CD4-positive, alpha-beta T cell (primary cell): ENCODE results near the gene CST11. TPM values are rescaled to one million over a fixed set of nuclear protein-coding genes. Genes with fewer than 3 reads are reported as not detected.

Experiments
- ATAC-seq: fragments of 200-7000 bp; cut with Tn5 transposase; one replicate; pipeline ENCODE4 v1.10.0; 2022; ENCODE audit warnings: mild to moderate bottlenecking; ENCODE audit not compliant: poor library complexity
- CTCF ChIA-PET: fragments of 350-600 bp; sonication (Branson Sonifier 250); formaldehyde crosslinking; loops from one replicate; lab custom pipeline; 2021; ENCODE audit warnings: antibody characterized with exemption, inconsistent platforms; lab: Charles Lee
- POLR2A ChIA-PET: fragments of 350-600 bp; sonication (Branson Sonifier 250); formaldehyde crosslinking; loops from one replicate; lab custom pipeline; 2021; ENCODE audit warnings: antibody characterized with exemption, inconsistent platforms; lab: Charles Lee
- DNase-seq, 14 experiments: peaks; one replicate each; pipeline ENCODE4 v3.0.0-alpha.2; 2013 to 2020; ENCODE audit warnings: mixed read lengths in 2 of 14
- H3K27ac ChIP-seq, 2 donors: one replicate each; pipeline versions ENCODE4 v1.5.1 to v1.7.0; 2013; ENCODE audit warnings: low read length in 2 of 2, low read depth in 1 of 2, mild to moderate bottlenecking in 1 of 2
- H3K27me3 ChIP-seq, 2 experiments: 1 replicate in 1 of 2; 2 replicates in 1 of 2; pipeline versions ENCODE4 v1.6.1 to v1.7.0; 2013; ENCODE audit warnings: low read length in 2 of 2, control low read depth in 1 of 2, mild to moderate bottlenecking in 1 of 2, moderate library complexity in 1 of 2; ENCODE audit not compliant: insufficient read depth in 2 of 2, control insufficient read depth in 1 of 2
- H3K36me3 ChIP-seq: one replicate; pipeline ENCODE4 v1.6.1; 2013; ENCODE audit warnings: low read length, control low read depth; ENCODE audit not compliant: insufficient read depth
- H3K4me1 ChIP-seq: one replicate; pipeline ENCODE4 v1.6.1; 2013; ENCODE audit warnings: low read length, control low read depth; ENCODE audit not compliant: insufficient read depth
- H3K4me3 ChIP-seq: one replicate; pipeline ENCODE4 v1.5.1; 2013; ENCODE audit warnings: mild to moderate bottlenecking, low read length, moderate library complexity
- H3K9me3 ChIP-seq, 2 experiments: 1 replicate in 1 of 2; 2 replicates in 1 of 2; pipeline versions ENCODE4 v1.6.1 to v1.7.0; 2013; ENCODE audit warnings: low read length in 2 of 2, mild to moderate bottlenecking in 2 of 2, control low read depth in 1 of 2, moderate library complexity in 1 of 2; ENCODE audit not compliant: control insufficient read depth in 1 of 2, insufficient read depth in 1 of 2
- H3K27ac Mint-ChIP-seq: one replicate; pipeline ENCODE4 v1.8.0; 2020; ENCODE audit warnings: mixed read lengths
- H3K27me3 Mint-ChIP-seq: one replicate; pipeline ENCODE4 v1.8.0; 2021; ENCODE audit warnings: mixed read lengths
- H3K36me3 Mint-ChIP-seq: one replicate; pipeline ENCODE4 v1.8.0; 2021; ENCODE audit warnings: low read depth, mixed read lengths
- H3K4me1 Mint-ChIP-seq: one replicate; pipeline ENCODE4 v1.8.0; 2021; ENCODE audit warnings: low read depth, mixed read lengths
- H3K4me3 Mint-ChIP-seq: one replicate; pipeline ENCODE4 v1.8.0; 2020; ENCODE audit warnings: mild to moderate bottlenecking, mixed read lengths
- H3K9me3 Mint-ChIP-seq: one replicate; pipeline ENCODE4 v1.8.0; 2020; ENCODE audit warnings: mixed read lengths
- CTCF ChIP-seq: fragments of 200-600 bp; IDR thresholded peaks from one replicate; pipeline ENCODE4 v1.8.0; 2022; ENCODE audit warnings: antibody characterized with exemption, mild to moderate bottlenecking
- intact Hi-C, 2 experiments: fragments of 100-400 bp; cut with DNase I in 1 of 2; cut with micrococcal nuclease in 1 of 2; formaldehyde crosslinking; loops; one replicate each; pipeline versions ENCODE4 v1.15.1 to v1.9.0; 2023 to 2025; cut with DNase I, micrococcal nuclease
- total RNA-seq, 174 experiments: library from RNA in 2 of 174; stranded (reverse) in 2 of 174; gene quantifications; one replicate each; pipeline ENCODE4 v1.2.3 and lab custom pipeline; 2021 to 2026

The CST11 gene
- total RNA-seq, 2 experiments from 2014 or later: not detected

GRCh38 chr20:23434521-23435313 is 18.0 kb downstream of the CST11 start:
- DNase-seq (no peak), ATAC-seq (no peak)
- Mint-ChIP-seq H3K9me3 (no peaks in the 10 kb centered on the region), H3K4me3 (no peak overlapping the region), H3K27me3 (no peaks in the 10 kb centered on the region), H3K4me1 (no peaks in the 10 kb centered on the region), H3K27ac (no peak overlapping the region), H3K36me3 (no peaks in the 10 kb centered on the region)
- ChIA-PET POLR2A (no interaction called here), CTCF (no interaction called here)
- no peaks in the 10 kb centered on the region for H3K27me3 ChIP-seq
- H3K9me3 ChIP-seq: no peaks in the 10 kb centered on the region
- H3K36me3 ChIP-seq: no peaks in the 10 kb centered on the region
- intact Hi-C loops: no loop called here
- no peaks in the 10 kb centered on the region for H3K4me1 ChIP-seq
- no peak overlapping the region for H3K27ac ChIP-seq
- H3K4me3 ChIP-seq: no peak overlapping the region
- TF ChIP-seq CTCF: no peak

DNA sequence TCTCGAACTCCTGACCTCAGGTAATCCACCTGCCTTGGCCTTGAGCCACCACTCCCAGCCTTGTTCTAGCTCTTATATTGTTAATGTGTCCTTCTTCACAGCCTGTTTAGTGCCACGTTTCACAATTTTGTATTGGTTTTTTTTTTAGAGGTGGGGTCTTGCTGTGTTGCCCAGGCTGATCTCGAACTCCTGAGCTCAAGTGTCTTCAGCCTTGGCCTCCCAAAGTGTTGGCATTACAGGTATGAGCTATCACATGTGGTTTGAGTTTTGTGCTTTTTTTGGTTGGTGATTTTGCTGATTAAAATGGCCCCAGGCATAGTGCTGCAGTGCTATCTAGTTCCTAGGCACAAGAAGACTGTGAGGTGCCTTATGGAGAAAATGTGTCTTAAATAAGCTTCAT is 19.0 kb downstream of the CST11 start:
- no peak overlapping the region for H3K4me3 ChIP-seq
- no peaks in the 10 kb centered on the region for H3K9me3 ChIP-seq
- DNase-seq (no peak), ATAC-seq (no peak)
- H3K27me3 ChIP-seq: no peaks in the 10 kb centered on the region
- intact Hi-C loops: no loop called here
- no peaks in the 10 kb centered on the region for H3K36me3 ChIP-seq
- CTCF ChIA-PET: interaction anchor here (0.8 kb wide), 1 partner anchor 8 kb away, joined by 3 read pairs; no protein-coding TSS in a partner anchor
- H3K27ac ChIP-seq: no peak overlapping the region
- POLR2A ChIA-PET: no interaction called here
- TF ChIP-seq CTCF: no peak
- no peaks in the 10 kb centered on the region for H3K36me3 Mint-ChIP-seq
- no peaks in the 10 kb centered on the region for H3K9me3 Mint-ChIP-seq
- H3K4me1 Mint-ChIP-seq: no peaks in the 10 kb centered on the region
- no peaks in the 10 kb centered on the region for H3K27me3 Mint-ChIP-seq
- H3K4me3 Mint-ChIP-seq: no peak overlapping the region
- no peaks in the 10 kb centered on the region for H3K4me1 ChIP-seq
- no peak overlapping the region for H3K27ac Mint-ChIP-seq

GRCh38 chr20:23425129-23425528 is 27.5 kb downstream of the CST11 start:
- H3K9me3 Mint-ChIP-seq: no peaks in the 10 kb centered on the region
- peaks cover under 1% of the 10 kb centered on the region for H3K36me3 Mint-ChIP-seq

More at GRCh38 chr20:23425129-23425528, 27.5 kb downstream of the CST11 start:
- ChIA-PET CTCF (no interaction called here), POLR2A (no interaction called here)
- ATAC-seq (no peak), DNase-seq (no peak)
- Histone ChIP-seq H3K4me1 (peaks cover 11% of the 10 kb centered on the region), H3K27ac (no peak overlapping the region), H3K9me3 (no peaks in the 10 kb centered on the region), H3K27me3 (no peaks in the 10 kb centered on the region), H3K4me3 (no peak overlapping the region), H3K36me3 (no peaks in the 10 kb centered on the region)
- H3K27ac Mint-ChIP-seq: no peak overlapping the region
- intact Hi-C loops: loop anchor here in 1 of 2 experiments (10.0 kb wide), 1 partner anchor 1630 kb away; the partner anchor contains the start of gene ACSS1
- H3K27me3 Mint-ChIP-seq: peaks cover 14% of the 10 kb centered on the region
- no peak overlapping the region for H3K4me3 Mint-ChIP-seq
- H3K4me1 Mint-ChIP-seq: peaks cover 8% of the 10 kb centered on the region
- no peak for TF ChIP-seq CTCF
